Left renal cortex interstitium (tissue), 4 donors: ENCODE results near the gene ALG3. TPM values are rescaled to one million over a fixed set of nuclear protein-coding genes. Genes with fewer than 3 reads are reported as not detected.

Experiments used
- DNase-seq, 4 donors: peaks; one replicate each; pipeline ENCODE4 v3.0.0-alpha.2; 2013; ENCODE audit warnings: low read depth in 4 of 4, low spot score in 2 of 4, missing footprints in 1 of 4
- polyA plus RNA-seq, 4 donors: library from polyadenylated mRNA; unstranded; fragments of 120-200 nt; gene quantifications; one replicate each; pipeline ENCODE4 v1.2.1, GENCODE V29; 2013; ENCODE audit not compliant: insufficient read length in 4 of 4

Gene ALG3
- polyA plus RNA-seq, 4 donors, result 29.1 to 40.4 (median 34.3) TPM

DNA sequence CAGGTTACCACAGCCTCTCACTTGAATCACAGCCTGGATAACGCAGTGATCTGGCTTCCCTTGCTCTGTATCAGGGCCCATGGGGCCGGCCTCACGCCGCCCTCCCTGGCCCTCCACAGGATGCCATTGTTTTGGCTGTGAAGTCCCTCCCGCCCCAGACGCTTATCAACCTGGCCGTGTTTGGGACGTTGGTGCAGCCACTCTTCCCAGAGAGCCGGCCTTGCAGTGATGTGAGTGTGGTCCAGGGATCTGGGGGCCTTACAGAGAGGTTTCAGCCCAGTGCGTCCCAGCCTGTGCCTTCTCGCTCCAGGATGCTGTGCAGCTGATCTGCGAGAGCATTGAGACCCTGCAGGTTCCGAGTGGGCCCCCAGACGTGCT, 12.7 kb downstream of the ALG3 start:
- DNase-seq, result no peak

DNA sequence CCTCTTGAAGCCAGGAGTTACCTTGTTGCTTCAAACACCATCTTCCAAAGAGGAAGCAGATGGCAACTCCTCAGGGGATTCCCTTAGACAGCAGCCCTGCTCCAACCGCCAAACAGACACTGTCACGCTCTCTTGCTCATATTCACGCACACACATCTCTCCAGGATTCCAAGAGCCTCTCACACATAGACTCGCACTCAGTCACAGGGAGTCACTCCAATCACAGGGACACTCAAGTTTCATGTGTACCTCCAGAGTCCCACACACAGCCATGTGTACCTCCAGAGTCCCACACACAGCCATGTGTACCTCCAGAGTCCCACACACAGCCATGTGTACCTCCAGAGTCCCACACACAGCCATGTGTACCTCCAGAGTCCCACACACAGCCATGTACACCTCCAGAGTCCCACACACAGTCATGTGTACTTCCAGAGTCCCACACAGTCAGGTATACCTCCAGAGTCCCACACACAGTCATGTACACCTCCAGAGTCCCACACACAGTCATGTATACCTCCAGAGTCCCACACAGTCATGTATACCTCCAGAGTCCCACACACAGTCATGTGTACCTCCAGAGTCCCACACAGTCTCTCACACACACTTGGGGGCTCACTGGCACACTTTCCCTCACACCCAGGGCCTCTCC, 13.3 kb downstream of the ALG3 start:
- DNase-seq, result no peak

DNA sequence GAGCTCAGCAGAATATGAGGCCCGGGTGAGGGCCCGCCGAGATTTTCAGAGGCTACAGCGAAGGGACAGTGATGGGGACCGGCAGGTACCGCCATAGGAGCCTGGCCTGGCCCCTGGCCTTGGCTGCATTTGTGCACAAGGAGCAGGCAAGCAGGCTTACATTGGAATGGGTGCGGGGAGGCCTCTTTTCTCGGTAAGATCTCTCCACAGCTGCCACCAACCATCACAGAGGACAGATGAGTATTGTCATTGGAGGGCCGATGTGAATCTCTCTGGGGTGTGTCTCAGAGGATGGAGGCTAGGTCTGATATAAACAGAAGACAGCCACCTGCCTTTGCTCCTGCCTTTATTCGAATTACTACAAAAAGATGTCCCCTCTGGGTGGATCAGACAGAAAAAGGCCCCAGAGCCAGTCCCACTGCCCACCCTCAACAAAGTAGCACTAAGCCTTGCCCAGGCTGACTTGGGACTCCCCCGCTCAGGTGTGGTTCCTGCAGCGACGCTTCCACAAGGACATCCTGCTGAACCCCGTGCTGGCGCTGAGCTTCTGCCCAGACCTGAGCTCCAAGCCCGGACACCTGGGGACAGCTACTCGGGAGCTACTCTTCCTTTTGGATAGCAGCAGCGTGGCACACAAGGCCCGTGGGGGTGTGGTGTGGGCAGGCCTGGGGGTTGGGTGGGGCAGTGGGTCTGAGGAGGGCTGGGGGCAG, 13.9 kb downstream of the ALG3 start:
- DNase-seq, result no peak

DNA sequence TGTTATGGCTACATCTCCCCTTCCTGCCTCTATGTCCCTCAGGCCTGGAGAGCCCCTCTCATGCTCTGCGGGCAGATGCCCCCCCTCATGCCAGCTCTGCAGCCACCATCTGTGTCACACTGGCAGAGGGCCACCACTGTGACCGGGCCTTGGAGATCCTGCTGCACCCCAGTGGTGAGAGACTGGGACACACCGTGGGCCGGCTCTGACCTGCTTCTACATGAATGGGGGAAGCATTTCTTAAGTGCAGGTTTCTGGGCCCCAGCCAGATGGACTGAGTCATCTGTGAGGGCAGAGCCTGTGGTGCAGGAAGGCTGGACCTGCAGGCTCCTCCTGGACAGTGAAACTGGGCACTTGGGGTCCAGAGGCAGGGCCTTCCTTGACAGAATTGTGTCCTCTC, 14.5 kb downstream of the ALG3 start:
- no peak for DNase-seq

DNA sequence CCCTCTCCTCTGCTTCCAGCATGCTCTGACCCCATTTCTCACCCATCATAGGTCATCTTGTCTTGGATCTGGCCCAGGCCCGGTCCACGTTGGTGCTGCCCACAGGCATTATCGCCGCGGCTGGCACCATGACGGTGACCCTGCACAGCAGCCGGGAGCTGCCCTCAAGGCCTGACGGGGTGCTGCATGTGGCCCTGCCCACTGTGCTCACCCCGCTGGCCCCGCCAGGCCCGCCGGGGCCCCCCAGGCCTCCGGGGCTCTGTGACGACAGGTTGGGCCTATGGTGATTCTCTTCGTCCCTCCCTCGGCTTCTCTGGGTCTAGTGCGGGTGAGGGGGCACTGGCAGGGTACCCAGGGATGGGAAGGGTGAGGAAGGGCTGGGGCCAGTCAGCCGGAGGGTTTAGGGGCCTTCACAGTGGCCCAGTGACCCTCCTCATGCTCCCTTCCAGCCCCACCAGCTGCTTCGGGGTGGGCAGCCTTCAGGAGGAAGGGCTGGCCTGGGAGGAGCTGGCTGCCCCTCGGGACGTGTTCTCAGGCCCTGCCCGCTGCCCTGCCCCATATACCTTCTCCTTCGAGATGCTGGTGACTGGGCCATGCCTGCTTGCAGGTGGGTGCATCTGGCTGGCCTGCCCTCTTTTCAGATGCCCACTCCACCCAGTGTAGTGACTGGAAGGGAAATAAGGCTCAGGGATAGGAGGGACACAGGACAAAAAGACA, 15.5 kb downstream of the ALG3 start:
- no peak for DNase-seq

DNA sequence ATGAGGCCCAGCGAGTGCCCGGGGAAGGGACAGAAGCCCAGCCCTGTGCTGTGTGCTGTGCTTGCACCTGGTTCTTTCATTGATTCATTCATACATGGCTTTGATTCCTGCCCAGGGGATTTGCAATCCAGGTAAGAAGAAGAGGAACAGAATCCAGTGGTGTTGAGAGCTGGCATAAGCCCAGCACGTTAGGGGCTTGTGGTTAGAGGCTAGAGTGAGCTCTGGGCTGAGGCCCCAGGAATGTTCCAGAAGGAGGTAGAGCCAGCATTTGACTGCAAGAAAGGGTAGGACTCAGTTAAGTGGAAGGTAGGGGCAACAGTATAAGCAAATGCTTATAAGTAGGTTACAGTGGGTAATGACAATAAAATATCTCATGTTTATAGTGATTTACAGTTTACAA, 17.1 kb downstream of the ALG3 start:
- no peak for DNase-seq

DNA sequence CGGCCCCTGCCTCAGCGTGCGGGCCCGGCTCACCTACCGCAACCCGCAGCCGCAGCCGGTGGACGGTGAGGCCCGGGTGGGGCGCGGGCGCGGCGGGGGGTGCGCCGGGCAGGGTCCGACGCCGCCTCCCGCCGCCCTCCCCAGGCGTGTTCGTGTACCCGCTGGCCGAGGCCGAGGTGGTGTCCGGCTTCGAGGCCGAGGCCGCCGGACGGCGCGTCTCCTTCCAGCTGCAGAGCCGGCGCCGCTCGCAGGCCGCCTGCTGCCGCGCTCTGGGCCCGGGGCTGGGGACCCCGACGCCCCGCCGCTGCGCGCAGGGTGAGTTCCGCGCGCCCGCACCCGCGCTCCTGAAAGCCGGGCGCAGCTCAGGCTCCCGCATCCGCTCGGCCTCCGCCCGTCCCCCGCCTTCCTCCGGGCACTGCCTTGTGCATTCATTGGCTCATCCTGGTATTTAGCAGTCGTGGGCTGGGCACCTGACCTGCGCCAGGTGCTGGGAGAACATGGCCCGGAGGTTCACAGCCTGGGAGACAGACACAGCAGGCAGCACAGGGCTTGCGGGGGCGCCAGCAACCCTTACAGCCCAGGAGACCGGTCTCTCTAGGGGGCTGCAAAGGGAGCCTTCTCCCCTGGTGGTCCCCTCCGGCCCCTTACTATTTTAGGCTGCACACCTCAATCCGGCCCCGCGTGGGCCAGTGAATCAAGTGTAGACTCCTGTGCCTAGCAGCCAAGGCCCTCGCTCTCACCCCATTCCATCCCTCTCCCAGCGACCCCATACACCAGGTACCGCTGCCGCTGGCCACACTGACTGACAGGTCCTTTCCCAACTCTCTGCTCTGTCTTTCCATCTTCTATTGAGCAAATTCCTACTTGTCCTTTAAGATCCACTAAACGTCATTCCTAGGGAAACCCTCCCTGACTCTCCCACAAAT, 17.9 kb downstream of the ALG3 start:
- no peak for DNase-seq

DNA sequence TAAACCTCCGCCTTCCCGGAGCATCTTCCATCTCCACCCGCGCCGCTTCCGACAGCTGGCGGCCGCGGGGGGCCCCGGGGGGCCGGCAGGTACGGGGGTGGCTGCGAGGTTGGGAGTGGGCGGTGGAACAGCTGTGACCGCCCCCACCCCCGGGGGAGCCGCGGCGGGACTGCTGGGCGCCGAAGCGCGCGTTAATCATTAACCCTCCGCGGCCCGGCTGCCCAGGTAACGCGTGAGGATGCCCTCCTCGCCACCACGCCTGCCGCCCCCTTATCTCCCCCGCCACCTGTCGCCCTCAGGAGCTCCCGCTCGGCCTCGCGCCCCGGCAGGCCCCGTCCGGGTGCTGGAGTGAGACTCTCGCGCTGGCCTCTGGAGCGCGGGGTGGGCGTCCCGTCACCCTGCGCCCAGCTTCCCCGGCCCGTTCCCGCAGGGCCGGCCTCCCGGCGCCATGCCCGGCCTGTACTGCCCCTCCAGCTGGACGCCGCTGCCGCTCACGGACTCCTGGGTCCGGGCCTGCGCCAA, 18.6 kb downstream of the ALG3 start:
- DNase-seq, result no peak

DNA sequence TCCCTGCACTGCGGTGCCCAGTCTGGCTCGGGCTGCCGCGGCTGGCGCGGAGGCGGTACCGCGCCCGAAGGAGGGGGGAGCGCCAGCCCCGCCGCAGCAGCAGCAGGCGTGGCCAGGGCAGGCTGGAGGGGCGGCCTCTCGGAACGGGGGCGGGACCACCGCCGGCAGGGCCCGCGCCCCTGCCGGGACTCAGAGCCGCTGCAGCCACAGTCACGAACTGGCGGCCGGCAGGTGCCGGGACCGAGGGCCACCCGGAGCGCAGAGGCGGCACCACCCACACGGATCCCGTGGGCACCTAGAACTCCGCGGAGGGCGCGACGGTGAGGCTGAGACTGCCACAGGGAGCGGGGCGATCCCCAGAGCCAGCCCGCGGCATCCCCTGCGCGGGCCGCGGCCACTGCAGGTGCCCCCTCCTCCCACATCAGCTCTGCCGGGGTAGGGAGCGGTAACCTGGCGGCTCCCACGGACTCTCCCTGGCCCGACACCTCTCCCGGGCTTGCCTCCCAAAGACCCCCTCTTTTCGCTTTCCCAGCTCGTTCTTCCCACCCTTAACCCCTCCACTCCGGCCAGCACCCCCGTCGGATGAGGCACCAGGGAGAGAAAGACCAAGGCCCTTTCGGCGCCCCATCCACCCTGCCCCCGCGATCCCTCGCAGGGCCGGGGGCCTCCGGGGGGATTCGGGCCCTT, 19.2 kb downstream of the ALG3 start, which contains the start of gene VWA5B2:
TSS of gene VWA5B2 (plus strand) at position 192 of the 687 bp plus-strand sequence. CDS start 944 bp downstream, outside the sequence.
- DNase-seq, result no peak

DNA sequence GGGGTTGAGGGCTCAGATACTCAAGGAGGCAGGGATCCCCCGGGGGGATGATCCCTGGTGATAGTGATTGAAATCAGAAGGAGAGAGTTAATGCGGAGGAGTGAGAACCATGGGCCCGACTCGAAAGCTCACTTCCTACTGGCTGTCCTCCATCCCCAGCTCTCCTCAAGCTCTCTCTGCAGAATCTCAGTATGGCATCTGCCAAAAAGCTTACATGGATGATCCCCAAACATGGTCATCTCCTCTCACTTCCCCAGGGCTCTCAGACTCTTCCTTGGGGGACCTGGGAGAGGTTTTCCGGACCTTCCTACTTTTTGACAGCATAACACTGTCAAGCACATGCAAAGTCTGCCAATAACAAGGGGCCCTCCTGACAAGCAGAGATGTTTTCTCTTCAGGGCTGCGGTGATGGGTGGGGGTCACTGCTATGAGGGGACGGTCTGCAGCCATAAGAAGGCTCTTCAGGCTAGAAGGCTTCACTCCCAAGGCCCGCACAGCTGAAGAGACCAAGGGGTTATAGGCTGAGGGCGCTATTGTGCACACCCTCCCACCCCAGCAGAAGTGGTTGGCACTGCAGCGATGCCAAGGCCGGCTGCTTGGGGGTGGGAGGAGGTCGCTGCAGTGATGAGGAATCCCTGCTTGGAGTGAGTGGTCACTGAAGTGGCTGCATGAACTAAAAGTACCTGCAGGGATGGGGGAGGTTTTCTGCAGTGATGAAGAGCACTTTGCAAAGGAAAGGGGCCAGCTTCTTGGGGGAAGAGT, 20.2 kb downstream of the ALG3 start:
- DNase-seq, result no peak

DNA sequence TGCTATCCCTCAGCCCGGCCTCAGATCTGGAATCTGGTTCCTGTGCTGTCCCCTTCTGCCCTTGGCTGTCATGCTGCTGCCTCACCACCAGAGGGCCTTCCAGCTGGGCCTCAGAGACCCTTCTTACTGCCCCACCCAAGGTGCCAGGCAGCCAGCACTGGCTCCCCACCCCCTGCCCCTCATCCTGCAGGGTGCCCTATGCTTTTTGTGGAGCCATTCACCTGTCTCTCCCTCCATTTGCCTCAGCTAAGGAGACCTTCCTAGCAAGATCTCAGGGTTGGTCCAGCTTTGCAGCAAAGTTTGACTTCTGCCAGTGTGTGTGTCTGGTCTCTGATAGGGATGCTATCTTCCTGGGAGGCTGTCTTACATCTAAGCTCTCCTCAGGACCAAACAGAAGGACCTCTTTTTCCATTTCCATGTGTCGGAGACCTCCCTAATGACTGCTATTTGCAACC, 21.3 kb downstream of the ALG3 start:
- no peak for DNase-seq

DNA sequence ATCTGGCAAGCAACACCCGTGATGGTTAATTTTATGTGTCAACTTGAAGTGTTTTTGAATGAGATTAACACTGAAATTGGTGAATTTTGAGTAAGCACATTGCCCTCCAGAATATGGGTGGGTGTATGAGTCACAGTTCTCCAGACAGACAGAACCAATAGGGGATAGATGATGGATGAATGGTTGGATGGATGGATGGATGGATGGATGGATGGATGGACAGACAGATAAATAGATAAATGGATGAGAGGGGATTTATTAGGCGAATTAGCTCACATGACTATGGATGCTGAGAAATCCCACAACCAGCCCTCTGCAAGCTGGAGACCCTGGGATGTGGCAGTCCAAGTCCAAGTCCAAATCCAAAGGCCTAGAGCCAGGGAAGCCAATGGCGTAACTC, 24.8 kb downstream of the ALG3 start:
- no peak for DNase-seq

DNA sequence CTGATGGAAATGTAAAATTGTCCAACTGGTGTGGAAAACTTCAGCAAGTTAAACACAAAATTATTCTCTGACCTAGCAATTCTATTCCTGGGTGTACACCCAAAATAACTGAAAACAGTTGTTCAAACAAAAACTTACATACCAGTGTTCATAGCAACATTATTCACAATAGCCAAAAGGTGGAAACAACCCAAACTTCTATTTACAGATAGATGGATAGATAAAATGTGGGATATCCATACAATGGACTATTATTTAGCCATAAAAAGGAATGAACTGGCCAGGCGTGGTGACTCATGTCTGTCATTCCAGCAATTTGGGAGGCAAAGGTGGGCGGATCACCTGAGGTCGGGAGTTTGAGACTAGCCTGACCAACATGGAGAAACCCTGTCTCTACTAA, 26.2 kb downstream of the ALG3 start:
- no peak for DNase-seq

DNA sequence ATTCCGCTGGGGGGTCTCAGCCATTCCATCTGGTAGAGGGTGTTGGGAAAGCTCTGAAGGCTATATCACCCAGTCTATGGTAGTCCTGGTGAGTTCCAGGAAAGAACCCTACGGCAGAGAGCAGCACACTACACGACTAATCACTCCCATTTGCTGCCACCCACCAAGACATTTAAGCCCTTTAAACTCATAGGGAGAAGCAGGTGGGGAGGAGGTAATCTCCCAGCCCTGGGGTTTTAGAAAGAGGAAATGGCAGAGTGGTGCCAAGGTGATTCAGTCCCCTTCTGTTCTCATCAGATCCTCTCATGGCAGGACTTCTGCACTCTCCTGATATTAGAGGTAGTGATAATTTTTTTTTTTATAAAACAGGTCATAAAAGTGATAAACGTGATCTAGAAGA, 29.9 kb downstream of the ALG3 start:
- DNase-seq, result no peak

DNA sequence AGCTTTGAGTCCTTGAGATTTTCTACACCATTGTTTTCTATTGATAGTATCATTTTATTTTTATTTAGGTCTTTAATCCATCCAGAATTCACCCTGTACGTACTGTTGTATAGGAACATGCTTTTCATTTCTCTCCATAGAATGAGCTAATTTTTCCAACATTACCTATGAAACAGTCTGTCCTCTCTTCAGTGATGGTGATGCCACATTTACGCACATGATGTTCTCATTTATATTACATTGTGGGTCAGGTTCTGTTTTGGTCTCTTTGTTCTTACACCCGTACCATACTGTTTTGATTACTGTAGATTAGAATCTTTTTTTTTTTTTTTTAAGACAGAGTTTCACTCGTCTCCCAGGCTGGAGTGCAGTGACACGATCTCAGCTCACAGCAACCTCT, 37.0 kb downstream of the ALG3 start:
- no peak for DNase-seq

DNA sequence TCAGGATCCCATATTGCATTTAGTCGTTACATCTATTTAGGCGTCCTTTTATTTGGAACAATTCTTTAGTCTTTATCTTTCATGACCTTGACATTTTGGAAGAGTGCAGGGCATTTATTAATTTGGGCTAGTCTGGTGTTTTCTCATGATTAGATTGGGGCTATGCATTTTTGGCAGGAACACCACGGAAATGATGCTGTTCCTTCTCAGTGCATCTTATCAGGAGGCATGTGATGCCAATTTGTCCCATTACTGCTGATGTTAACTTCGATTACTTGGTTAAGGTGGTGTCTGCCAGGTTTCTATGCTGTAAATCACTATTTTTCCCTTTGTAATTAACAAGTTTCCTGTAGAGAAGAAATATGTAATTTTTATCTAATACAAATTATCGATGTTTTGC, 37.5 kb downstream of the ALG3 start:
- DNase-seq, result no peak

DNA sequence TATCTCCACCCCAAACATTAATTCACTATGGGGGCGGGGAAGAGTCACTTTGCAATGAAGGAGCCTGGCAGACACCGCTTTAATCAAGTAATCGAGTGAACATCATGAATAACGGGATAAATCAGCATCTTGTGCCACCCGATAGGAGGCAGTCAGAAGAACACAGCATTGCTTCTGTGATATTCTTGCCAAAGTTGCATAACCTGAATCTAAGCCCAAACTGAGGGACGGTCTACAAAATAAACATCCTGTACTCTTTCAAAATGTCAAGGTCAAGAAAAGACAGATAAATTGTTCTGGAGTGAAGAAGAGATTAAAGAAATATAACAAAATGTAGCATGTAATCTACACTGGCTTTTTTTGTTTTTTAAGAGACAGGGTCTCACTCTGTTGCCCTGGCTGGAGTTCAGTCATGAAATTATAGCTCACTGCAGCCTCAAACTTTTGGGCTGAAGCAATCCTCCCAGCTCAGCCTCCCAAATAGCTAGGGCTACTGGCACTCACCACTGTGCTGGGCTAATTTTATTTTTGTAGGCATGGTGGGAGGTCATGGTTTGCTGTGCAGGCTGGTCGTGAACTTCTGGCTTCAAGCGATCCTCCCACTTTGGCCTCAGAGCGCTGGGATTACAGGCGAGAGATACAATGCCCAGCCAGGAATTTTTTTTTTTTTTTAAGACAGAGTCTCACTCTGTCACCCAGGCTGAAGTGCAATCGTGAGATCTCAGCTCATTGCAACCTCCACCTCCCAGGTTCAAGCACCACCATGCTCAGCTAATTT, 39.4 kb downstream of the ALG3 start:
- DNase-seq, result no peak

DNA sequence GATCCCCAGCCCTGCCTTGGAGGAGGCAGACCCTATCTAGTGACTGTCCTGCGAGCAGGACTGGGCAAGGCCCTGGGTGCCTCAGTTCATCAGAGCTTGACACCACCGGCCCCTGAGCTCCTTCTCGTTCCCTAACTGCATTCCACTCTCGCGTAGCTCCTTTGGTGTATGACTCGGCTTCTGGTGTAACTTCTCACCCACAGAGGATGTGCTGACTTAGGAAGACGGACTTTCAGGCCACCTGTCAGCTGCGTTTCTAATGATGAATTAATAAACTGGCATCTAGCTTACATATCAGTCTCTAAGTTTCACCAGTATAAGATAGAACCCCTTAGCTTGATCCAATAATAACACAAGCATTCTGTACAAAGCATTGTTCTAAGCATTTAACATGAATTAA, 45.2 kb downstream of the ALG3 start:
- DNase-seq, result no peak
